Muscle layer of colon (tissue), 2 donors: ENCODE measurements around the gene COL6A1.

ENCODE experiments used
- H3K27ac ChIP-seq: one replicate; pipeline ENCODE4 v1.7.0; 2013; ENCODE audit warnings: low read depth, mild to moderate bottlenecking, low read length, moderate library complexity
- H3K27me3 ChIP-seq, 2 donors: one replicate each; pipeline ENCODE4 v1.7.0; 2013; ENCODE audit warnings: low read length in 2 of 2, mild to moderate bottlenecking in 2 of 2; ENCODE audit not compliant: insufficient read depth in 2 of 2, control insufficient read depth in 1 of 2
- H3K36me3 ChIP-seq: one replicate; pipeline ENCODE4 v1.7.0; 2013; ENCODE audit warnings: mild to moderate bottlenecking, low read length; ENCODE audit not compliant: insufficient read depth
- H3K4me1 ChIP-seq: one replicate; pipeline ENCODE4 v1.7.0; 2013; ENCODE audit warnings: mild to moderate bottlenecking, low read length; ENCODE audit not compliant: insufficient read depth
- H3K4me3 ChIP-seq, 2 donors: one replicate each; pipeline ENCODE4 v1.7.0; 2013; ENCODE audit warnings: low read length in 2 of 2, low read depth in 1 of 2, mild to moderate bottlenecking in 1 of 2, moderate library complexity in 1 of 2
- H3K9ac ChIP-seq: one replicate; pipeline ENCODE4 v1.7.0; 2013; ENCODE audit warnings: low read length
- H3K9me3 ChIP-seq: one replicate; pipeline ENCODE4 v1.7.0; 2013; ENCODE audit warnings: mild to moderate bottlenecking, low read length
- donor health status: abdominal sarcoma.
- donor health status: Adenocarcinoma of cecum.

The COL6A1 gene

GRCh38 chr21:45981151-45982091 lies at the start of gene COL6A1:
COL6A1 (plus strand) TSS chr21:45981770; CDS start chr21:45981851, 81 bp downstream.
- H3K4me3 ChIP-seq, result peak within 1 kb of the TSS; percentile 92 to 99
- H3K36me3 ChIP-seq, result peaks cover 23% of the 10 kb centered on the region
- H3K9ac ChIP-seq, result peak within 1 kb of the TSS; percentile 73
- peak within 1 kb of the TSS; percentile 93 for H3K27ac ChIP-seq
- H3K27me3 ChIP-seq, result no peaks in the 10 kb centered on the region
- peaks cover 46% of the 10 kb centered on the region for H3K4me1 ChIP-seq
- H3K9me3 ChIP-seq, result no peaks in the 10 kb centered on the region

GRCh38 chr21:45932922-45933502 lies 48.6 kb upstream of the COL6A1 start:
- Histone ChIP-seq H3K4me1 (no peaks in the 10 kb centered on the region), H3K27me3 (no peaks in the 10 kb centered on the region), H3K4me3 (no peak overlapping the region)

GRCh38 chr21:45934085-45934484 lies 47.5 kb upstream of the COL6A1 start:
- no peak overlapping the region for H3K4me3 ChIP-seq
- no peaks in the 10 kb centered on the region for H3K4me1 ChIP-seq
- H3K27ac ChIP-seq, result no peak overlapping the region
- H3K36me3 ChIP-seq, result no peaks in the 10 kb centered on the region
- no peaks in the 10 kb centered on the region for H3K27me3 ChIP-seq
- H3K9me3 ChIP-seq, result no peaks in the 10 kb centered on the region
- H3K9ac ChIP-seq, result no peak overlapping the region

More at GRCh38 chr21:45932922-45933502, 48.6 kb upstream of the COL6A1 start:
- Histone ChIP-seq H3K36me3 (no peaks in the 10 kb centered on the region), H3K9ac (no peak overlapping the region), H3K27ac (no peak overlapping the region), H3K9me3 (no peaks in the 10 kb centered on the region)

- H3K4me3 ChIP-seq, result no peak overlapping the region
- H3K27me3 ChIP-seq, result no peaks in the 10 kb centered on the region
- no peak overlapping the region for H3K27ac ChIP-seq
- no peaks in the 10 kb centered on the region for H3K9me3 ChIP-seq
- no peaks in the 10 kb centered on the region for H3K4me1 ChIP-seq
- H3K36me3 ChIP-seq, result no peaks in the 10 kb centered on the region
- no peak overlapping the region for H3K9ac ChIP-seq
These were observed 47.0 kb upstream of the COL6A1 start for GRCh38 chr21:45934554-45934953.

- Histone ChIP-seq H3K27me3 (no peaks in the 10 kb centered on the region), H3K9me3 (no peaks in the 10 kb centered on the region), H3K4me1 (no peaks in the 10 kb centered on the region), H3K9ac (no peak overlapping the region), H3K4me3 (no peak overlapping the region), H3K27ac (no peak overlapping the region), H3K36me3 (no peaks in the 10 kb centered on the region)
These were observed 45.9 kb upstream of the COL6A1 start for GRCh38 chr21:45935628-45936027.

GRCh38 chr21:45937721-45938452 lies 43.7 kb upstream of the COL6A1 start:
- H3K36me3 ChIP-seq, result no peaks in the 10 kb centered on the region
- no peaks in the 10 kb centered on the region for H3K27me3 ChIP-seq
- H3K4me3 ChIP-seq, result no peak overlapping the region
- no peak overlapping the region for H3K27ac ChIP-seq
- H3K4me1 ChIP-seq, result no peaks in the 10 kb centered on the region
- no peaks in the 10 kb centered on the region for H3K9me3 ChIP-seq
- no peak overlapping the region for H3K9ac ChIP-seq

- H3K36me3 ChIP-seq, result no peaks in the 10 kb centered on the region
- no peak overlapping the region for H3K27ac ChIP-seq
- H3K9me3 ChIP-seq, result no peaks in the 10 kb centered on the region
- no peaks in the 10 kb centered on the region for H3K4me1 ChIP-seq
- H3K9ac ChIP-seq, result no peak overlapping the region
- no peak overlapping the region for H3K4me3 ChIP-seq
- no peaks in the 10 kb centered on the region for H3K27me3 ChIP-seq
These were observed 43.2 kb upstream of the COL6A1 start for GRCh38 chr21:45938453-45938755.

- Histone ChIP-seq H3K27me3 (no peaks in the 10 kb centered on the region), H3K9me3 (no peaks in the 10 kb centered on the region), H3K36me3 (no peaks in the 10 kb centered on the region), H3K27ac (no peak overlapping the region), H3K4me1 (no peaks in the 10 kb centered on the region), H3K9ac (no peak overlapping the region), H3K4me3 (no peak overlapping the region)
These were observed 42.6 kb upstream of the COL6A1 start for GRCh38 chr21:45938811-45939520.

GRCh38 chr21:45939521-45940045 lies 42.0 kb upstream of the COL6A1 start:
- H3K27me3 ChIP-seq, result no peaks in the 10 kb centered on the region
- no peaks in the 10 kb centered on the region for H3K4me1 ChIP-seq
- H3K4me3 ChIP-seq, result no peak overlapping the region
- H3K9me3 ChIP-seq, result no peaks in the 10 kb centered on the region
- H3K36me3 ChIP-seq, result no peaks in the 10 kb centered on the region
- no peak overlapping the region for H3K27ac ChIP-seq
- H3K9ac ChIP-seq, result no peak overlapping the region

- Histone ChIP-seq H3K9ac (no peak overlapping the region), H3K27ac (no peak overlapping the region), H3K9me3 (no peaks in the 10 kb centered on the region), H3K27me3 (no peaks in the 10 kb centered on the region), H3K4me3 (no peak overlapping the region), H3K4me1 (no peaks in the 10 kb centered on the region), H3K36me3 (no peaks in the 10 kb centered on the region)
These were observed 41.5 kb upstream of the COL6A1 start for GRCh38 chr21:45940091-45940490.
